Measurements from ENCODE around the gene CDS2. TPM values are rescaled to one million over a fixed set of nuclear protein-coding genes. Genes with fewer than 3 reads are reported as not detected.

Gene CDS2
- total RNA-seq, 1 experiment from 2014 or later = 37.5 TPM

DNA sequence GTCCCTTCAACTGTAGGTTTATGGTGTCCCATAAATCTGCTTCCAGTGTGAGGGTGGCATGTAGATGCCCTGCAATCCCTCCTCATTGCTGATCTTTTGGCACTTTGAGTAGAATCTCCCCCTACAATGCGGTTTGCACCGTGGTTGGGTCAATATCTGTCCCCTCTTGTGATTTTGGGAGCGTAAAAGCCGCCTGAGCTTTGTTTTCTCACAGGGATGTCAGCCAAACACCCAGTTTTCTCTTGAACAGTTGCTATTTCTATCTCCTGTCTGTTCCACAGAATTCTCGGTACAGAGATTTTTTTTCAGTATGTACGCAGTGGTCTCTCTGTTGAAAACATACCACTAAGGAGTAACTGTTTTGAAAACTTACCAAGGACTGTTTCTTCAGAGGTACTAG is 21.8 kb downstream of the CDS2 start:
- H3K4me3 ChIP-seq (replicated peaks in 1 of 2; ENCODE audit: low read depth in 1 of 2, low read length in 2 of 2) = no peak overlapping the region
- no peak overlapping the region for H3K4me2 ChIP-seq (ENCODE audit: low read length)
- no peak overlapping the region for H2AFZ ChIP-seq (ENCODE audit: low read depth, low read length, poor library complexity, severe bottlenecking)
- H3K27me3 ChIP-seq (ENCODE audit: insufficient read depth, low read length) = no peaks in the 10 kb centered on the region
- H3K79me2 ChIP-seq (ENCODE audit: insufficient read depth, low read length) = peaks cover 22% of the 10 kb centered on the region
- H3K9me2 ChIP-seq (ENCODE audit: insufficient read depth) = no peaks in the 10 kb centered on the region
- intact Hi-C loops (cut with micrococcal nuclease) = no loop called here
- POLR2A ChIA-PET = no interaction called here
- RAD21 ChIA-PET (ENCODE audit: low non-redundant PET in 1 of 2, low total read pairs in 2 of 2, uncharacterized antibody in 2 of 2, unreplicated experiment in 2 of 2) = no interaction called here
- TF ChIP-seq TCF7L2 (IDR thresholded peaks at IDR 0.05; ENCODE audit: borderline replicate concordance, extremely low read depth, insufficient read depth, insufficient read length) (no peak), EZH2phosphoT487 (IDR thresholded peaks at IDR 0.05; ENCODE audit: borderline replicate concordance) (no peak), EGR1 (IDR thresholded peaks at IDR 0.05; ENCODE audit: low read depth) (no peak), ZFX (IDR thresholded peaks at IDR 0.05) (no peak), ZBTB33 (IDR thresholded peaks at IDR 0.05; ENCODE audit: extremely low read depth, insufficient replicate concordance, low read length) (no peak), JUND (IDR thresholded peaks at IDR 0.05) (no peak), ELF1 (IDR thresholded peaks at IDR 0.05; ENCODE audit: borderline replicate concordance, low read depth) (no peak), ATF3 (IDR thresholded peaks at IDR 0.05) (no peak), RAD21 (IDR thresholded peaks at IDR 0.05; ENCODE audit: low read depth) (no peak), EZH2 (IDR thresholded peaks at IDR 0.05) (no peak)
- TF ChIP-seq, protein P1, sequence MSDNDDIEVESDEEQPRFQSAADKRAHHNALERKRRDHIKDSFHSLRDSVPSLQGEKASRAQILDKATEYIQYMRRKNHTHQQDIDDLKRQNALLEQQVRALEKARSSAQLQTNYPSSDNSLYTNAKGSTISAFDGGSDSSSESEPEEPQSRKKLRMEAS (IDR thresholded peaks at IDR 0.05) = no peak
- TF ChIP-seq, protein P2, sequence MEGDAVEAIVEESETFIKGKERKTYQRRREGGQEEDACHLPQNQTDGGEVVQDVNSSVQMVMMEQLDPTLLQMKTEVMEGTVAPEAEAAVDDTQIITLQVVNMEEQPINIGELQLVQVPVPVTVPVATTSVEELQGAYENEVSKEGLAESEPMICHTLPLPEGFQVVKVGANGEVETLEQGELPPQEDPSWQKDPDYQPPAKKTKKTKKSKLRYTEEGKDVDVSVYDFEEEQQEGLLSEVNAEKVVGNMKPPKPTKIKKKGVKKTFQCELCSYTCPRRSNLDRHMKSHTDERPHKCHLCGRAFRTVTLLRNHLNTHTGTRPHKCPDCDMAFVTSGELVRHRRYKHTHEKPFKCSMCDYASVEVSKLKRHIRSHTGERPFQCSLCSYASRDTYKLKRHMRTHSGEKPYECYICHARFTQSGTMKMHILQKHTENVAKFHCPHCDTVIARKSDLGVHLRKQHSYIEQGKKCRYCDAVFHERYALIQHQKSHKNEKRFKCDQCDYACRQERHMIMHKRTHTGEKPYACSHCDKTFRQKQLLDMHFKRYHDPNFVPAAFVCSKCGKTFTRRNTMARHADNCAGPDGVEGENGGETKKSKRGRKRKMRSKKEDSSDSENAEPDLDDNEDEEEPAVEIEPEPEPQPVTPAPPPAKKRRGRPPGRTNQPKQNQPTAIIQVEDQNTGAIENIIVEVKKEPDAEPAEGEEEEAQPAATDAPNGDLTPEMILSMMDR (IDR thresholded peaks at IDR 0.05 in 2 of 3, conservative IDR thresholded peaks at IDR 0.05 in 1 of 3; ENCODE audit: borderline replicate concordance in 1 of 3, insufficient read depth in 1 of 3, low read depth in 2 of 3, low read length in 2 of 3) = no peak
- H3K4me1 ChIP-seq (ENCODE audit: control insufficient read depth in 1 of 2, insufficient read depth in 2 of 2, low read length in 2 of 2) = peaks cover 22 to 38% of the 10 kb centered on the region in 2 experiments
- no peak for ATAC-seq
- H4K20me1 ChIP-seq (ENCODE audit: insufficient read depth) = no peaks in the 10 kb centered on the region
- CTCF ChIA-PET = no interaction called here
- BruUV-seq (replicated peaks) = no TSS peak
- no peak for DNase-seq (ENCODE audit: low read depth, low spot score)
- H3K27ac ChIP-seq (ENCODE audit: low read depth, low read length) = no peak overlapping the region
- no peak overlapping the region for H3K9ac ChIP-seq (ENCODE audit: low read length)
- no peaks in the 10 kb centered on the region for H3K36me3 ChIP-seq (ENCODE audit: control insufficient read depth in 1 of 2, insufficient read depth in 2 of 2, low read length in 2 of 2)
- H3K9me3 ChIP-seq (ENCODE audit: control insufficient read depth in 1 of 2, insufficient read depth in 1 of 2, low read depth in 1 of 2, low read length in 2 of 2) = no peaks in the 10 kb centered on the region
